ENCODE data around the gene TRABD2B.

GRCh38 chr1:47757226-47757975 is 239.8 kb downstream of the TRABD2B start:
- no peak for TF ChIP-seq CTCF (IDR thresholded peaks at IDR 0.05)
- TF ChIP-seq POLR2A (IDR thresholded peaks at IDR 0.05), result no peak
- no peak for TF ChIP-seq POLR2AphosphoS5 (IDR thresholded peaks at IDR 0.05)

All from prostate gland (tissue), 2 donors.